CD8-positive, alpha-beta memory T cell (primary cell): ENCODE data around the gene PDE11A. TPM values are rescaled to one million over a fixed set of nuclear protein-coding genes. Genes with fewer than 3 reads are reported as not detected.

Source experiments
- CTCF ChIA-PET: fragments of 350-600 bp; sonication (Branson Sonifier 250); formaldehyde crosslinking; loops from one replicate; lab custom pipeline; 2021; ENCODE audit warnings: antibody characterized with exemption; lab: Charles Lee
- POLR2A ChIA-PET: fragments of 350-600 bp; sonication (Branson Sonifier 250); formaldehyde crosslinking; loops from one replicate; lab custom pipeline; 2021; ENCODE audit warnings: antibody characterized with exemption; lab: Charles Lee
- DNase-seq, 5 donors: peaks; one replicate each; pipeline versions ENCODE4 v3.0.0 to v3.0.0-alpha.2; 2020 to 2022; ENCODE audit warnings: mixed read lengths in 1 of 5
- H3K27ac ChIP-seq: one replicate; pipeline ENCODE4 v1.7.0; 2013; ENCODE audit warnings: low read depth, mild to moderate bottlenecking, low read length, moderate library complexity
- H3K27me3 ChIP-seq: 2 replicates; pipeline ENCODE4 v1.7.0; 2013; ENCODE audit warnings: low read length, mild to moderate bottlenecking; ENCODE audit not compliant: insufficient read depth, poor library complexity, severe bottlenecking
- H3K36me3 ChIP-seq: 2 replicates; pipeline ENCODE4 v1.7.0; 2013; ENCODE audit warnings: mild to moderate bottlenecking, low read length, moderate library complexity; ENCODE audit not compliant: insufficient read depth
- H3K4me1 ChIP-seq: 2 replicates; pipeline ENCODE4 v1.7.0; 2013; ENCODE audit warnings: mild to moderate bottlenecking, low read length, moderate library complexity; ENCODE audit not compliant: insufficient read depth
- H3K4me3 ChIP-seq: 2 replicates; pipeline ENCODE4 v1.7.0; 2013; ENCODE audit warnings: mild to moderate bottlenecking, low read length
- H3K9me3 ChIP-seq: 2 replicates; pipeline ENCODE4 v1.7.0; 2013; ENCODE audit warnings: mild to moderate bottlenecking, low read length
- H3K27ac Mint-ChIP-seq, 8 donors: one replicate each; pipeline ENCODE4 v1.8.0; 2020 to 2021; ENCODE audit warnings: mixed read lengths in 8 of 8, mild to moderate bottlenecking in 6 of 8, inconsistent platforms in 3 of 8, moderate library complexity in 3 of 8
- H3K27me3 Mint-ChIP-seq, 2 donors: one replicate each; pipeline ENCODE4 v1.8.0; 2020 to 2021; ENCODE audit warnings: mixed read lengths in 2 of 2, mild to moderate bottlenecking in 1 of 2, moderate library complexity in 1 of 2
- H3K36me3 Mint-ChIP-seq, 3 donors: one replicate each; pipeline ENCODE4 v1.8.0; 2020 to 2021; ENCODE audit warnings: mixed read lengths in 3 of 3, inconsistent platforms in 1 of 3, mild to moderate bottlenecking in 1 of 3
- H3K4me1 Mint-ChIP-seq, 3 donors: one replicate each; pipeline ENCODE4 v1.8.0; 2020 to 2021; ENCODE audit warnings: mixed read lengths in 3 of 3, inconsistent platforms in 1 of 3, mild to moderate bottlenecking in 1 of 3
- H3K4me3 Mint-ChIP-seq, 7 donors: one replicate each; pipeline ENCODE4 v1.8.0; 2020 to 2021; ENCODE audit warnings: mixed read lengths in 7 of 7, mild to moderate bottlenecking in 6 of 7, moderate library complexity in 4 of 7, inconsistent platforms in 2 of 7
- H3K9me3 Mint-ChIP-seq, 5 donors: one replicate each; pipeline ENCODE4 v1.8.0; 2020 to 2022; ENCODE audit warnings: mixed read lengths in 5 of 5, mild to moderate bottlenecking in 3 of 5, moderate library complexity in 2 of 5, inconsistent platforms in 1 of 5
- polyA plus RNA-seq: library from polyadenylated mRNA; unstranded; fragments of 300-500 nt; fragmentation: Illumina TruSeq; gene quantifications from one replicate; pipeline ENCODE4 v1.2.3, GENCODE V29; 2021
- total RNA-seq, 2 experiments: library from RNA; stranded (reverse); gene quantifications; one replicate each; pipeline ENCODE4 v1.2.3, GENCODE V29; 2021

PDE11A gene
- total and polyA plus RNA-seq, 3 experiments from 2014 or later = not detected

DNA sequence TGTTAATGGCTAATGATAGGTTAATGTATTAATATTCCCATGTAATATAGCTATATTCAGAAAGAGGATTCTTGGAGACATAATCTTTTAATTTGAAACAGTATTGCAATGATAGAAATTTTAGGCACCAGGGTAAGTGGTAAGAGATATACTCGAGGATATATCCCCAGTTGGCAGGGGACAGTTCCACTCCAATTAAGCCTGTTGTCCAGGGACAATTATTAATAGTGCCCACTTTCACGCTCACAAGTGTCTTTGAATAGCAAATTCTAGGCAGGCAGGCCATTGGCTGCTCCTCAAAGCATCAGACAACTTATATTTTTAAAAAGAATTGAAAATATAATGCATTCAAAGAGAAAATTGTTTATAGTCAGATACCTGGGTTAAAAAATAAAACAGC lies 190.7 kb downstream of the PDE11A start:
- Mint-ChIP-seq H3K27ac (no peak overlapping the region), H3K27me3 (peaks cover 6 to 13% of the 10 kb centered on the region in 2 donors), H3K4me1 (no peaks in the 10 kb centered on the region), H3K36me3 (no peaks in the 10 kb centered on the region), H3K9me3 (peaks cover 0 to 5% (median 0%) of the 10 kb centered on the region in 5 donors), H3K4me3 (no peak overlapping the region)
- Histone ChIP-seq H3K9me3 (no peaks in the 10 kb centered on the region), H3K4me1 (no peaks in the 10 kb centered on the region), H3K4me3 (no peak overlapping the region), H3K27ac (no peak overlapping the region), H3K27me3 (no peaks in the 10 kb centered on the region), H3K36me3 (no peaks in the 10 kb centered on the region)
- ChIA-PET POLR2A (no interaction called here), CTCF (no interaction called here)
- DNase-seq = no peak

DNA sequence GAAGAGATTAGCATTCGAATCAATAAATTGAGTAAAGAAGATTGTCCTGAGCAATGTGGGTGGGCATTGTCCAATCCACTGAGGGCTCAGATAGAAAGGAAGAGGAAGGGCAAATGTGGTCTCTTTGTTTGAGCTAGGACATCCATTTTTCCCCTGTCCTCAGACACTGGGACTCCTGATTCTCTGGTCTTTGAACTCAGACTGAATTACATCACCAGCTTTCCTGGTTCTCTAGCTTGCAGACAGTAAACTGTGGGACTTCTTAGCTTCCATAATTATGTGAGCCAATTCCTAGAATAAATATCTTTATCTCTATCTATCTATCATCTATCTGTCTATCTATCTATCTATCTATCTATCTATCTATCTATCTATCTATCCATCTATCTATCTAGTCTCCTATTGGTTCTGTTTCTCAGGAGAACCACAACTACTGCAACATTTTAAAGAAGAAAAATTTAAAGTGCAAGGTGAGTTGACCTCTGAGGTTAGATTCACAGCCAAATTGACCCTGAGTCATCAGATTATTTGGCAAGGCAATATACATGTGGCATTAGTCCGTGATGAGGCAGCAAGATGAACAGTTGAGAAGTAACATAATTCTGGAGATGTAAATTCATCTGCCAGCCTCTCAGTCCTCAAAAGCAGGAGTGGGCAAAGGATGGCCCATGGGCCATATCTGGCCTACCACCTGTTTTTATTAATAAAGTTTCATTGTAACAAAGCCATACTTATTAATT lies 191.4 kb downstream of the PDE11A start:
- no peak overlapping the region for H3K27ac Mint-ChIP-seq
- H3K4me1 Mint-ChIP-seq = no peaks in the 10 kb centered on the region
- H3K4me1 ChIP-seq = no peaks in the 10 kb centered on the region
- DNase-seq = no peak
- H3K9me3 Mint-ChIP-seq = peaks cover 0 to 5% (median 0%) of the 10 kb centered on the region in 5 donors
- POLR2A ChIA-PET = no interaction called here
- no peak overlapping the region for H3K4me3 Mint-ChIP-seq
- H3K27me3 Mint-ChIP-seq = peaks cover 6 to 13% of the 10 kb centered on the region in 2 donors
- H3K9me3 ChIP-seq = no peaks in the 10 kb centered on the region
- H3K36me3 Mint-ChIP-seq = no peaks in the 10 kb centered on the region
- no peak overlapping the region for H3K27ac ChIP-seq
- no peak overlapping the region for H3K4me3 ChIP-seq
- CTCF ChIA-PET = no interaction called here
- no peaks in the 10 kb centered on the region for H3K36me3 ChIP-seq
- H3K27me3 ChIP-seq = no peaks in the 10 kb centered on the region

DNA sequence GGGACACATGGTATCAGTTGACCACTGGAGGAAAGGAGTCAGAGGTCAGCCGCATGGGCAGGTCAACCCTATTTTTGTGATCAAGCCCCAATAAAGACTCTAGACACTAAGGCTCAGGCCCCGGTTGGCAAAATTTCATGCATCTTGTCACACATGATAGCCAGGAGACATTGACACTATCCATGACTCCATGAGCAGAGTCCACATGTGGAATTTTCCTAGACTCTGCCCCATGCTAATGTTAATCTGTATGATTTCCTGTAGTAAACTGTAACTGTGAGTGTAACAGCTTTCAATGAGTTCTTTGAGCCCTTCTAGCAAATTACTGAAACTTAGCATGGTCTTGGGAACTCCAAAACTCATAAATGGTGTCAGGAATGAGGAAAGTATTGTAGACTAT lies 192.3 kb downstream of the PDE11A start:
- CTCF ChIA-PET = no interaction called here
- H3K27me3 Mint-ChIP-seq = peaks cover 6 to 9% of the 10 kb centered on the region in 2 donors
- H3K4me3 ChIP-seq = no peak overlapping the region

DNA sequence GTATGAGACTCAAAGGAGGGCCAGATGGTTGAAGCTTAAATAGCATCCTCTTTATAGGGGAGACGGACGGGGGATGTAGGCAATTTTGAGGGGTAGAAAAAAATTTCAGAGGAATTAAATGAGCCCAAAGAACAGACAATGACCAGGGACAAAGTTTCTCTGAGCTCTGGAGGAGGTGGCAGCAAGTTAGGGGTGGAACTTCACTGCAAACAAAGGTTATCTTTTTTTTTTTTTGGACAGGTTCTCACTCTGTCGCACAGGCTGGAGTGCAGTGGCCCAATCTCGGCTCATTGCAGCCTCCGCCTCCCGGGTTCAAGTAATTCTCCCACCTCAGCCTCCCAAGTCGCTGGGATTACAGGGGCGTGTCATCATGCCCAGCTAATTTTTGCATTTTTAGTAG lies 195.6 kb downstream of the PDE11A start:
- H3K27ac Mint-ChIP-seq = no peak overlapping the region
- no peaks in the 10 kb centered on the region for H3K36me3 Mint-ChIP-seq
- H3K4me3 ChIP-seq = no peak overlapping the region
- CTCF ChIA-PET = no interaction called here
- POLR2A ChIA-PET = no interaction called here
- no peaks in the 10 kb centered on the region for H3K27me3 ChIP-seq
- H3K4me1 Mint-ChIP-seq = no peaks in the 10 kb centered on the region
- H3K36me3 ChIP-seq = no peaks in the 10 kb centered on the region
- no peaks in the 10 kb centered on the region for H3K9me3 ChIP-seq
- no peak overlapping the region for H3K27ac ChIP-seq
- no peaks in the 10 kb centered on the region for H3K4me1 ChIP-seq
- no peak overlapping the region for H3K4me3 Mint-ChIP-seq
- peaks cover 0 to 3% (median 0%) of the 10 kb centered on the region in 5 donors for H3K9me3 Mint-ChIP-seq
- peaks cover 3% of the 10 kb centered on the region in 2 donors for H3K27me3 Mint-ChIP-seq
- DNase-seq = no peak

More for the DNA sequence above, 192.3 kb downstream of the PDE11A start:
- POLR2A ChIA-PET = no interaction called here
- Mint-ChIP-seq H3K36me3 (no peaks in the 10 kb centered on the region), H3K4me1 (no peaks in the 10 kb centered on the region), H3K4me3 (no peak overlapping the region), H3K9me3 (peaks cover 0 to 5% (median 0%) of the 10 kb centered on the region in 5 donors), H3K27ac (no peak overlapping the region)
- no peaks in the 10 kb centered on the region for H3K9me3 ChIP-seq
- H3K36me3 ChIP-seq = no peaks in the 10 kb centered on the region
- H3K4me1 ChIP-seq = no peaks in the 10 kb centered on the region
- no peak overlapping the region for H3K27ac ChIP-seq
- no peak for DNase-seq
- H3K27me3 ChIP-seq = no peaks in the 10 kb centered on the region

DNA sequence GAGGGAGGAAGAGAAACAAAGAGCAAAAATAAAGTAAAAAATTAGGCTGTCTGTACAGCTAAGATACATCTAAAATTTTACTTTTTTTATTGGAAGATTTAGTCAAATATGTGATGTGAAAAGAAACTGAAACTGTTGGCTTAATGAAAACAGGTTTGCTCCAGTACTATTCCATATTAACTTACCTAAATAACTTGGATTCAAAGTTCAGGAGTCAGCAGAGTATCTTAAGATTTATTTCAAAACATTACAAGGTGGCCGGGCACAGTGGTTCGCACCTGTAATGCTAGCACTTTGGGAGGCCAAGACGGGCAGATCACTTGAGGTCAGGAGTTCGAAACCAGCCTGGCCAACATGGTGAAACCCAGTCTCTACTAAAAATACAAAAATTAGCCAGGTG lies 197.9 kb downstream of the PDE11A start:
- Histone ChIP-seq H3K27ac (no peak overlapping the region), H3K4me3 (no peak overlapping the region), H3K27me3 (no peaks in the 10 kb centered on the region), H3K4me1 (no peaks in the 10 kb centered on the region), H3K9me3 (no peaks in the 10 kb centered on the region), H3K36me3 (no peaks in the 10 kb centered on the region)
- no peaks in the 10 kb centered on the region for H3K4me1 Mint-ChIP-seq
- H3K36me3 Mint-ChIP-seq = no peaks in the 10 kb centered on the region
- DNase-seq = no peak
- H3K4me3 Mint-ChIP-seq = no peak overlapping the region
- ChIA-PET CTCF (no interaction called here), POLR2A (no interaction called here)
- no peaks in the 10 kb centered on the region for H3K9me3 Mint-ChIP-seq
- H3K27me3 Mint-ChIP-seq = peaks cover 3 to 7% of the 10 kb centered on the region in 2 donors
- no peak overlapping the region for H3K27ac Mint-ChIP-seq

DNA sequence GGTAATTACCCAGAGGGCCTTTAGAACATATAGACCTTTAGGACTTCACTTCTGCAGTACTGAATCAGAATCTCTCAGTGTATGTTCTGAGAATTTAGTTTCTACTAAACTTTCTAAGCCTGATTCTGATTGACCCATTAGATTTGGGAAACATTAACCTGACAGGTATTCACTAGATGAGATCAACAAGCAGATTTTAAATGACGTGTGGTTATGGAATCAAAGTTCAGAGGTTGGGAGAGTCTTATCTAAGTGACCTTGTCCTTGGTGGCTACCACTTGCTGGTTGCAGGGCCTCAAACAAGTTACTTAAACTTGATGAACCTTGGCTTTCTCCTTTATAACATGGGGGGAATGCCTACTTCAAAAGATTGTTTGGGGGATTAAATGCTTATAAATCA lies 198.7 kb downstream of the PDE11A start:
- POLR2A ChIA-PET = no interaction called here
- peaks cover 3 to 7% of the 10 kb centered on the region in 2 donors for H3K27me3 Mint-ChIP-seq
- H3K36me3 Mint-ChIP-seq = no peaks in the 10 kb centered on the region
- Histone ChIP-seq H3K27me3 (no peaks in the 10 kb centered on the region), H3K4me3 (no peak overlapping the region), H3K9me3 (no peaks in the 10 kb centered on the region), H3K36me3 (no peaks in the 10 kb centered on the region), H3K4me1 (no peaks in the 10 kb centered on the region), H3K27ac (no peak overlapping the region)
- CTCF ChIA-PET = no interaction called here
- no peak for DNase-seq
- H3K27ac Mint-ChIP-seq = no peak overlapping the region
- H3K4me3 Mint-ChIP-seq = no peak overlapping the region
- no peaks in the 10 kb centered on the region for H3K9me3 Mint-ChIP-seq
- no peaks in the 10 kb centered on the region for H3K4me1 Mint-ChIP-seq

DNA sequence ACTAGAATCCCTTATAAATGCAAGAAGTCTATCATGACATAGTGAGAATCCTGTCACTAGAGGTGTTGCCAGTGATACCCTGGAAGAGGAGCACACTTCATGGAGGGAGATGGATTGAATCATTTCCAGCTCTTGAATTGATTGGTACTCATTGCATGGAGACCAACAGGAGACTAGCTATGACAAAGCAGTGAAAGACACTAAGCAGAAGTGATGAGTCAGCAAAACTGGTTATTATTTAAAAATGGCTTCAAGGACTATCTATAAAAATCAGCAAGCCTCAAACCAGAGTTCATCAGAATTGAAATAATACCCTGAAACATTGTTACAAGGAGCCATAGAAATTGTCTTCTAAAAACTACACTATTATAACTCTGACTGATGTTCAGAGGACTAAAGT lies 200.3 kb downstream of the PDE11A start:
- Mint-ChIP-seq H3K4me1 (no peaks in the 10 kb centered on the region), H3K9me3 (no peaks in the 10 kb centered on the region), H3K36me3 (no peaks in the 10 kb centered on the region), H3K4me3 (no peak overlapping the region), H3K27me3 (peaks cover 0 to 7% of the 10 kb centered on the region in 2 donors), H3K27ac (no peak overlapping the region)
- no peak overlapping the region for H3K4me3 ChIP-seq
- H3K4me1 ChIP-seq = no peaks in the 10 kb centered on the region
- no peaks in the 10 kb centered on the region for H3K9me3 ChIP-seq
- H3K27me3 ChIP-seq = no peaks in the 10 kb centered on the region
- no peak overlapping the region for H3K27ac ChIP-seq
- DNase-seq = no peak
- ChIA-PET POLR2A (no interaction called here), CTCF (no interaction called here)
- no peaks in the 10 kb centered on the region for H3K36me3 ChIP-seq

DNA sequence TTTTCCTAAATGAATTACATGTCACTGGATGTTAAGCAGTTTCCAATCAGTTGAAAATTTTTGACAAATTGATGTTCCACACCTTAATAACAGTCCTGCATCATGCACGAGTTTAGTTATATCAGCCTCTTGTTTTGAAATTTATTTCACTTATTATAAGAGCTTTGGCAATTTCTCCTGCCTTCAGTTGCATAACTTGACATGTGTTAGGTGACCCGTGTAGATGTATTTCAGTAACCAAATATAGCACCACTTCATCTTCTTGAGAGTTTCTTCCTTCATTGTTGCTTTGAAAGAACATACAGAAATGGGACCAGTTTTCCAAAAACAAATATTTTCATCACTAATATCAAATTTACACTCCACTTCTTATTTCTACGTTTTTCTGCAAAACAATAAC lies 202.7 kb downstream of the PDE11A start:
- H3K27ac ChIP-seq = no peak overlapping the region
- H3K9me3 ChIP-seq = no peaks in the 10 kb centered on the region
- no peak overlapping the region for H3K4me3 ChIP-seq
- no peak for DNase-seq
- Mint-ChIP-seq H3K4me1 (no peaks in the 10 kb centered on the region), H3K27me3 (peaks cover 2 to 7% of the 10 kb centered on the region in 2 donors), H3K36me3 (no peaks in the 10 kb centered on the region), H3K27ac (no peak overlapping the region), H3K4me3 (no peak overlapping the region), H3K9me3 (peaks cover 0 to 2% (median 0%) of the 10 kb centered on the region in 5 donors)
- no peaks in the 10 kb centered on the region for H3K27me3 ChIP-seq
- no peaks in the 10 kb centered on the region for H3K4me1 ChIP-seq
- H3K36me3 ChIP-seq = no peaks in the 10 kb centered on the region
- CTCF ChIA-PET = no interaction called here
- POLR2A ChIA-PET = no interaction called here
